HG02642 (cell line): Measurements from ENCODE around the gene NR2F2.

Source experiments
- ATAC-seq: cut with Tn5 transposase; IDR thresholded peaks from one replicate; pipeline ENCODE4 v1.9.1; 2021; ENCODE audit warnings: mild to moderate bottlenecking; ENCODE audit not compliant: unreplicated experiment, poor library complexity

Gene NR2F2

GRCh38 chr15:96350934-96351724, 20.6 kb downstream of the NR2F2 start:
- ATAC-seq = no peak

- no peak for ATAC-seq
Observed at GRCh38 chr15:96351761-96352603, 21.5 kb downstream of the NR2F2 start.

- no peak for ATAC-seq
Observed at GRCh38 chr15:96352604-96353405, 22.3 kb downstream of the NR2F2 start.

GRCh38 chr15:96353416-96353929, 23.0 kb downstream of the NR2F2 start:
- no peak for ATAC-seq

GRCh38 chr15:96353930-96354730, 23.6 kb downstream of the NR2F2 start:
- no peak for ATAC-seq

GRCh38 chr15:96354731-96355567, 24.4 kb downstream of the NR2F2 start:
- no peak for ATAC-seq

- no peak for ATAC-seq
Observed at GRCh38 chr15:96355568-96356187, 25.2 kb downstream of the NR2F2 start.

- ATAC-seq = peak; percentile 71
Observed at GRCh38 chr15:96356494-96357455, 26.3 kb downstream of the NR2F2 start.

GRCh38 chr15:96358001-96358801, 27.7 kb downstream of the NR2F2 start:
- ATAC-seq = no peak

GRCh38 chr15:96358821-96359615, 28.5 kb downstream of the NR2F2 start:
- no peak for ATAC-seq

GRCh38 chr15:96359616-96360521, 29.4 kb downstream of the NR2F2 start:
- no peak for ATAC-seq

- no peak for ATAC-seq
Observed at GRCh38 chr15:96360581-96361308, 30.2 kb downstream of the NR2F2 start.

- ATAC-seq = no peak
Observed at GRCh38 chr15:96361309-96362010, 31.0 kb downstream of the NR2F2 start.
